LNCAP (cell line): ENCODE measurements around the gene BCR.

Experiments used
- CTCF ChIP-seq: fragments of 450-650 bp; IDR thresholded peaks from 2 replicates; pipeline ENCODE4 v1.5.1; 2017; ENCODE audit warnings: mild to moderate bottlenecking

The BCR gene

DNA sequence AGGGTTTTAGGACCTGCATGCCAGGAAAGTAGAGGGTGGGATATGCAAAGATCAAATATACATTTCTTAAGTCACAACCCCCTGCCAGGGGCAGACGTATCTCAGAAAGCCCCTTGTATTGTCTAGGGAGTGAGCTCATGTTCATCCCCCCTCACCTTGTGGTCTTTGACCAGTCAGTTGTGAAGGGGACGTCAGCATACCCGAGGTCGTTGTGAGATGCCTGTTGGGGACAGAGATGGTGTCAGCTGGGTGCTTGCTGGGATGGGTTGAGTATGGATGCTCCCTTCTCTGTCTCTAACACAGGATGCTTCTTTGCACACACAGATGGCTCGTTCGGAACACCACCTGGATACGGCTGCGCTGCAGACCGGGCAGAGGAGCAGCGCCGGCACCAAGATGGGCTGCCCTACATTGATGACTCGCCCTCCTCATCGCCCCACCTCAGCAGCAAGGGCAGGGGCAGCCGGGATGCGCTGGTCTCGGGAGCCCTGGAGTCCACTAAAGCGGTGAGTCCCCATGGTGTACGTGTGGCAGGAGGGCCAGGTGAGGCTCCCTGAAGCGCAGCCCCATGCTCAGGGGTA, 73.3 kb downstream of the BCR start:
- TF ChIP-seq CTCF: no peak

- no peak for TF ChIP-seq CTCF
These were observed 75.3 kb downstream of the BCR start for GRCh38 chr22:23255506-23256170.

DNA sequence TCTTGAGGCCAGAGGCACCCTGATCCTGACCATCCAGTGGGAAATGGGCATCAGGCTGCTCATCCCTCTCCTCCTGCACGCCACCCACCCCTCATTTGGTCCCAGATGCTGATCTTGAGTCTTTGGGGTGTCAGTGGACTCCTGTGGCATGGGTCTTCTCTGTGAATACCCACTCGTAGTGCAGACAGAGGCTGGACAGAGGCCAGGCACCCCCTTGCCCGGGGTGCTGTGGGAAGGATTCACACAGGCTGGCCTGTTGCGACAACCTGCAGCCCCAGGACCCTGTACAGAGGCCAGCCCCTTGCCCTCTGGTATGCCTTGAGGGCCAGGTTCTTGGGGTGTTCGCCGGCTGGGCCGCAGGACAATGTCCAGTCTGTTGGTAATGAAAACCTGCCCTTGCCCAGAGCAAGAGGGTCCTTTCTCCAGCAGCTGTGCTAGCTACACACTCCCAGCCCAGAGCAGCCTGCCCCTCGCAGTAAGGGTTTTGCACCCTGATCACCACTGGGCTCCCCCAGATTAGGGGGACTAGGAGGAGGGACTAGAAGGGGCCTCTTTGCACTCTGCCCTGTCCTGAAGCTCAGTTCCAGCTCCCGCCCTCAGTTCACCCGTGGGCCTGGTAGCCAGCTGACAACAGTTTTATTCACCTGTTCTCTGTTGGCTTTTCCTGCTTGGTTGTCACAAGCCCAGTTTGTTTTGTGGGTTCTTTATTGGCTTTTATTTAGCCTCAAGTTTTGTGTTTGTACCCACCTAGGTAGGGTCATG, 76.0 kb downstream of the BCR start:
- no peak for TF ChIP-seq CTCF

GRCh38 chr22:23256986-23257888, 76.9 kb downstream of the BCR start:
- no peak for TF ChIP-seq CTCF

DNA sequence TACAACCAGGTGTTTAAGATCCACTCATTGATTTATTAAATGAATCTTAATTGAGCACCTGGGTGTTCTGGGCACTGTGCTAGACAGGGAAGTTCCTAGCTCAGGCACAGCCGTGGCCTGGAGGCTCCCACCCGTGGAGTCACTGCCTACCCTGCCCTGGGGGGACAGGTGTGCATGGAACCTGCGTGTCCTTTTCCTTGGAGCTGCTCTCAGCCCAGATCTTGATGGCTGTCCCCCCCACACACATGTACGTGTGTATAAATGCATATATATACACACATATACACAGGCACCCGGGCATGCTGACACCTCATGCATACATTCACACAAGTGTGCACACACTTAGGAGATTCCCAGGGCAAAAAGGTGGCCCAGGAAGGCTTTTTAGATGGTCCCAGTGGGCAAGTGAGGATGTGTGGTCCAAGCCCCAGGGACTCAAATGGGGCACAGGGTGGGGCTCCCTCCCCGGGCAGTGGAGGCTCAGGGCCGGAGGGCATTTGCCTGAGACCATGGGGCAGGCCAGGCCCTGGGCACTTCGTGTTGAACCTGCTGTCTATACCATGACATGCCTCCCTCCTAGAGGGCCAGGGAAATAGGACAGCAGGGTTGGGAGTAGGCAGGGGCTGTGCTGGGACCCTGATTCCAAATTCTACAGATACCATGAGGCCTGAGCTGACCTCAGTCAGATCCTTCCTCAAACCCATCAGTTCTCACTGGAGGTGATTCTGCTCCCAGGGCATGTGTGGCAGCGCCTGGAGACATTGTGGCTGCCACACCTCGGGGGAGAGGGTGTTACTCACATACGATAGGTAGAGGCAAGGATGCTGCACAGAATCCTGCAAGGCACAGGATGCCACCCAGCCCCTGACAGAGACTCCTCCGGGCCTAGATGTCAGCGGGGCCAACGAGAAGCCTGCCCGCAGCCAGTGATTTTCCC, 77.8 kb downstream of the BCR start:
- no peak for TF ChIP-seq CTCF

DNA sequence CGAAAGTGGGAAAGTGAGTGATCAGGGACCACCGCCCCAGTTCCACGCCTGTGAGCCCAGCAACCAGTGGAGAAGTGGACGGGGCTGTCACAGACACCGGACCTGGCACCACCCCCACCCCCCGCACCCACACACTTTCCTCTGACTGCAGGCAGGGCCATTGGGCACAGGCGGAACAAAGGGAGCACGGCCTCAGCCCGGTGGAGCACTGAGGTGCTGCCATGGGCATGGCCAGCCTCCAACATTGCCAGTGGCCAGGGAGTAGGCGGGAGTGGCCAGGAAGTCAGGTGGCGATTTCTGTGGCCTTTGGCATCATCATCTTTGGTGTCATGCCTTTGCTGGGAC, 78.5 kb downstream of the BCR start:
- TF ChIP-seq CTCF: no peak
